Hypothalamus (tissue), 51 donors: Measurements from ENCODE around the gene PRKAG2.

ENCODE experiments used
- DNase-seq, 51 donors: peaks; one replicate each; lab custom pipeline; 2025; lab: John Stamatoyannopoulos, UW

Gene PRKAG2

GRCh38 chr7:151901828-151902227 is 24.9 kb upstream of the PRKAG2 start:
- no peak for DNase-seq

- DNase-seq: peak in 3 of 51 donors; percentile 17 to 55 (median 21)
Observed at GRCh38 chr7:151900986-151901621, 24.2 kb upstream of the PRKAG2 start.

- DNase-seq: no peak
Observed at GRCh38 chr7:151900591-151900985, 23.7 kb upstream of the PRKAG2 start.

DNA sequence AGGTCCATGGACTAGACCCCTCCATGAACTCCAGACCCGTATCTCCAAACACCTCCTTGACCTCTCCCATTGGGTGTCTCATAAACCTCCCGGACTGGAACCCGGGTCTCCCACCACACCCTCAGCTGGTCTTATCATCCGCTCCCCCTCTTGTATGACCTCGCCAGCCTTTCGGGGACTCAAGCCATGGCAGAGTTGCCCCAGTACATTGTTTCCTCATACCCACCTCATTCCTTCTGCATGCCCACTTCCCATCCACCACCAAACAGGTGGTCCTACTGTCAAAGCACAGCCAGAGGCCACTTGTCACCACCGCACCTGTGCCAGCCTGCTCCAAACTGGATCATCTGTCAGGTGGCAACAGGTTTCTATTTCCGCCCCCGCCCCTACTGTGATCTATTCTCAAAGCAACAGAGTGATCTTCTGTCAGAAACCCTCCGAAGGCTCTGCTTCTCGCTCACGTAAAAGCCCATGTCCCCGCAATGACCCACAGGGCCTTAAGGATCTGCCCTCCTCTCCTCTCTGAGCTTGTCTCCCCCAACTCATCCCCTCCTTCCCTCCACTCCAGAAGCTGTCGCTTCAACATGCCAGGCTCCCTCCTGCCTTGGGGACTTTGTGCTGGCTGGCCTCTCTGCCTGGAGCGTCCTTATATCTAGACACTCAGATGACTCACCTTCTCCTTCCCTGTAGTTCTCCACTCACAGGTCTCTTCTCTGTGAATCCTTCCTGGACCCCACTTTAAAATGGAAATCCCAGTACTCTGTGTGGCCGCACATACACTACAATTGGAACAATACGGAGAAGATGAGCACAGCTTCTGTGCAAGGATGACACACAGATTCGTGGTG is 22.8 kb upstream of the PRKAG2 start:
- DNase-seq: no peak

- no peak for DNase-seq
Observed at GRCh38 chr7:151897951-151898686, 21.2 kb upstream of the PRKAG2 start.

DNA sequence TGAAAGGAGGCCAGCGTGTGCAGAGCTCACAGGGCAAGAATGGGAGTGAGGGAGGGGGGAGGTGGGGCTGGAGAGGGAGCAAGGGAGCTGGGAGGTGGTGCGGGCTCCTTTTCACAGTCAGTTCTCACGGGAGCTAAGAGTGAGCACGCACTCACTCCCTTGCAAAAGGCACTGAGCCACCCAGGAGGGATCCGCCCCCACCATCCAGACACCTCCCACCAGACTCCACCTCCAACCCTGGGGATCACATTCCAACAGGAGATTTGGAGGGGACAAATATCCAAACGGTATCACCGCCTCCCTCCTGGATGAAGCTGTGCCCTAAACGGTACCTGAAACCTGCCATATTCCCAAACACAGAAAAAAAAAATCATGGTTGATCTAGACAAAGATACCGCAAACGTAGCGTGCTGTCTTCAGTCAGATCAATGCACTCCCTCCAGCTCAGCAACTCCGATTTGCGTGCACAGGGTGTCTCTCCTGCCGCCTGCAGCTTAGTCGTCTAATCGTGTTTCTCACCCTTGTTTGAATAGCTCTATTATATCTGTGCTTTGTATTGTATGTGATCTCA is 20.3 kb upstream of the PRKAG2 start:
- DNase-seq: peak in 5 of 51 donors; percentile 16 to 71 (median 35)

GRCh38 chr7:151896486-151896885 is 19.6 kb upstream of the PRKAG2 start:
- no peak for DNase-seq

DNA sequence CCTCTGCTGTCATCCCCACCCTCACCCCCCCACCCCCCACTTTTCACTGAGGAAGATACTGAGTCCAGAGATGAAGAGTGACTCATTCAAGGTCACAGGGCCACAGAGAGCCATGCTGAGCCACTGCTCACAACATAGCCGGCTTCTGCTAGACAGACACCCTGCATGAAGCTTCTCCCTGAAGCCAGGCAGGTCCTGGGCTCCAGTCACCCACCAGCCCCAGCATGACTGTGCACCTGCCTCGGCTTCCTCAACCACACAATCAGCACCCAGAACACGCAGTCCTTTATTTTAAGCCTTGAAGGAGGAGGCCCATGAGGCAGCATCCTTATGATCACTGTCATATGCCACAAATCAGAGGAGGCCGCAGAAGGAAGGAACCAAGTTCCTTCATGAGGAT is 19.2 kb upstream of the PRKAG2 start:
- peak in 1 of 51 donors; percentile 49 for DNase-seq

- peak in 2 of 51 donors; percentile 19 to 72 for DNase-seq
Observed at GRCh38 chr7:151895631-151896031, 18.7 kb upstream of the PRKAG2 start.

- no peak for DNase-seq
Observed at GRCh38 chr7:151895008-151895630, 18.2 kb upstream of the PRKAG2 start.

GRCh38 chr7:151894111-151895007 is 17.4 kb upstream of the PRKAG2 start:
- DNase-seq: no peak

DNA sequence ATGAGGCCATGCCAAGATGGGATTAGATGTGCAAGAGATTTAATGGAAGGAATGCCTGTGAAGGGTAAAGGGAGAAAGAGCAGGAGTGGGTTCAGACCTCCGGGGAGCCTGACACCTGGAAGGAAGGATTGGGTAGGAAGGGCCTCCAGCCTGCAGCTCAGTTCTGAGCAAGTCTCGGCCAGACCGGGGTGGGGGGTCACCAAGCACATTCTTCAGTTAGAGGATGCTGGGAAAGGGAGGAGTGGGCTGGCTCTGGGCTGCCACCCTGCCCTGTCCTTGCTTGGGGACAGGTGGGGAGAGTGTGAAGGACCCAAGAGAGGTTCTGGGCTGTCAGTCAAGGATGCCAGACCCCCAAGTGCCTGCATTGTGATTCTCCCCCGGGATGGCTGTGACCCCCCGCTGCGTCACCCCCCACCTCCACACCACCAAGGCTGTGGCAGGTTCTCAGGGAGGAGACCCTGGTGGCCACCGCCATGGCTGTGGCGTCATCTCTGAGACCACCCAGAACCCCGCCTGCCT is 16.5 kb upstream of the PRKAG2 start:
- no peak for DNase-seq

DNA sequence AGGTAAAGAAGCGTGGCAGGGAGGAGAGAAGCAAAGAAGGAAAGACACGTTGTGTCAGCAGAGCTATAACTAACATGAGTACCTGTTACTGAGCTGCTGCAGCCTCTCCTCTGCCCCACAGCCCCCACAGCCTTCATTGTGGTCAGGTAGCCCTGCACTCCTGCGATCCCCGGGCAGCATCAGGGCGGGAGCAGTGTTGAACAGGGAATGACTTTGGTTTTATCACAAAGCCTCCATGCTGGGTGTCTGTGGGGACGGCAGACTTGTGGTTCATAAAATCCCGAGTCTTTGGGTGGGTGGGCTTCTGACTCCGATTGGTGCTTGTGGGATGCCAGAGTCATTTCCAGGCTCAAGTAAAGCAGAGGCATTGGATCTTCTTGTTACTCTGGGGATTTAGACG is 14.8 kb upstream of the PRKAG2 start:
- DNase-seq: no peak

DNA sequence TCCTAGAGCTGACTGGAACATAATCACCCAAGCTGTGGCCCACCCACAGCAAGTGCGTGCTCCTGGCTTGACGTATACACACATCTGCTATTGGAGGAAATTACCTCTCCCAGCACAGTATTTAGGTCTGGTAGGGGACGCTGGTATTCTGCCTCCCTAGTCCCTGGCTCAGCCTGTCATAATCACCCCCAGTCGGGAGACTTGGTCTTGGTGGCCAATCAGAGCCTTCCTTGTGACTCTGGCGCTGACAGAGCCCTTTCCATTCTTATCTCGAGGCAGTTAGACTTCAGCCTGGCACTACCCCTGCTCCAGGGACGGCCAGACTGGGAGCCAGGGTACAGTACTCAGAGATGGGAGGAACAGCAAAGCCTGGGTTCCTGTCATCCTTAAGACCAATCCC is 14.3 kb upstream of the PRKAG2 start:
- peak in 1 of 51 donors; percentile 29 for DNase-seq

DNA sequence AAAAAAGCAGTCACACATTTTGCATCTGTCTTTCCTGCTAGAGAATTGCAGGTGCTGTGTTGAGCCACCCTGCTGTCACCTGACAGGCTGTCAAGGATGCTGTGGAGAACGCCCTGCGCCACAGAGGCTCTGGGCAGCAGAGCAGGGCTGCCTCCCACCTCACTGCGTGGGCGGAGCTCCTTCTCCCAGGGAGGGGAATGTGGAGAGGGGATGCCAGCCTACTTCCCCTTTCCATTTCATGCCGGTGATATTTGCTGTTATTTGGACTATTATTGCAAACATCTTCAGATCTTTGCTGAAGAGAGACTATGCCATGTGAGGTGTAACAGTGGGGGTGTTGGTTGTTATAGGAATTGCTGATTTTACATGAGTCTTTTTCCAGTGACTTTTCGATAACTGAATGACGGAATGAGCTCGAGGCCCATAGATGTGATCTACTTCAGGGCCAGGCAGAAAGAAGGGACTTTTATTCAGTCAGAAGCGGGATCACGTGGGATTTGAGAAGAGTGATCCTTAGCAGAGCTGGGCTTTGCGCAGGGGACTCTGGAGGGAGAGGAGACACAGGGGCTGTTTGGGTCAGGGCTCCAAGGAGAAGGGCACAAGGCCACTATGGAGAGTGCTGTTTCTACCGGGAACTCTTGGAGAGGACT is 13.6 kb upstream of the PRKAG2 start:
- peak in 1 of 51 donors; percentile 16 for DNase-seq

DNA sequence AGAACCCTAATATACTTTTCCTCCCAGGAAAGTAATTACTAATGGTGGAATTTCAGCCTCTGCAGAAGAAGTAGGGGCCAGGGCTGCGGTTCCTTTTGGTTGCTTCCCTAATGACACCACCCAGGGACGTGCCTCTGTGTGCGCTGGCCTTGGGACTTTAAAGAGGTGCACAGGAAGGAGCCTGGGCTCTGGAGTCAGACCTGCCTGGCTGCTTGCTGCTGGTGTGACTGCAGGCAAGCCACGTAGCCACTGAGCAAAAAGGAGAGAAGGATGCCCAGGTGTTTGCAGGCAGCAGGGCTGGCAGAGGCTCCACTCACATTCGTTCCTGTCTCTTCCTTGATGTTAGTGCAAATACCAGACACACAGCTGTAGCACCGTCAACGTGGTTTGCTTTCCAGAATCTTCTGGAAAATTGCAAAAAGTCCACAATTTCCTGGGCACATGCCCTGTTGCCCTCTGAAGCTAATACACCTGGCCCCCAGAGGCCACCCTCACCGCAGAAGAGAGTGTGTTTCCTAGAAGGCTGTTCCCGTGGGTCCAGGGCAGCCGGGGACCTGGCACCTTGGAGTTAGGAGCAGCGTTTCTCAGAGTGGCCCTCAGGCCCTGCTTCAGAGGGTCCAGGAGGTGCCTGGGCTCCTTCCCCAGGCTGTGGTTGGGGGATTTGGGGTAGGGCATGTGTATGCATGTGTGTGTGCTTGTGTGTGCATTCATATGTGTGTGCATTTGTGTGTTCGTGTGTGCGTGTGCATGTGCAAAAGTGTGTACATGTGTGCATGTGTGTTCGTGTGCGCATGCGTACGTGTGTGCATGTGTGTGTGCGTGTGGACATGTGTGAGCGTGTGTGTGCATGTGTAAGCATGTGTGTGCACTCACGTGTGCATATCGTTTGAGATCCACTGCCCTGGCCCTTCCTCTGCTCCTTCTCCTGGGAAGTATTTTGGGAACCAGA is 12.8 kb upstream of the PRKAG2 start:
- DNase-seq: no peak
